GM10847 (cell line): ENCODE measurements around the gene MSI2.

Experiments used
- POLR2A ChIP-seq: IDR thresholded peaks from 2 replicates; pipeline ENCODE4 v1.6.1; 2011; ENCODE audit not compliant: insufficient read length; ENCODE audit errors: extremely low read depth

Gene MSI2

GRCh38 chr17:57419940-57420550 is 163.7 kb downstream of the MSI2 start:
- TF ChIP-seq POLR2A = no peak

GRCh38 chr17:57420734-57421717 is 164.7 kb downstream of the MSI2 start:
- no peak for TF ChIP-seq POLR2A

- TF ChIP-seq POLR2A = no peak
Measured at GRCh38 chr17:57422574-57423164, 166.3 kb downstream of the MSI2 start.

GRCh38 chr17:57423541-57423940 is 167.2 kb downstream of the MSI2 start:
- no peak for TF ChIP-seq POLR2A

GRCh38 chr17:57424273-57424672 is 167.9 kb downstream of the MSI2 start:
- TF ChIP-seq POLR2A = no peak

- TF ChIP-seq POLR2A = no peak
Measured at GRCh38 chr17:57424777-57425188, 168.5 kb downstream of the MSI2 start.

- TF ChIP-seq POLR2A = no peak
Measured at GRCh38 chr17:57425431-57425830, 169.1 kb downstream of the MSI2 start.

- no peak for TF ChIP-seq POLR2A
Measured at GRCh38 chr17:57425903-57426880, 169.9 kb downstream of the MSI2 start.

- no peak for TF ChIP-seq POLR2A
Measured at GRCh38 chr17:57429966-57430365, 173.6 kb downstream of the MSI2 start.

- TF ChIP-seq POLR2A = no peak
Measured at GRCh38 chr17:57431415-57431814, 175.1 kb downstream of the MSI2 start.

- TF ChIP-seq POLR2A = no peak
Measured at GRCh38 chr17:57432507-57433277, 176.4 kb downstream of the MSI2 start.

GRCh38 chr17:57433452-57433851 is 177.1 kb downstream of the MSI2 start:
- TF ChIP-seq POLR2A = no peak

- no peak for TF ChIP-seq POLR2A
Measured at GRCh38 chr17:57434361-57434760, 178.0 kb downstream of the MSI2 start.

- no peak for TF ChIP-seq POLR2A
Measured at GRCh38 chr17:57436565-57436964, 180.2 kb downstream of the MSI2 start.
